ENCODE data around the gene SERPING1.

Gene SERPING1

GRCh38 chr11:57640068-57640800, 42.7 kb downstream of the SERPING1 start:
- Mint-ChIP-seq H3K27me3 (peaks cover 29% of the 10 kb centered on the region), H3K9me3 (no peaks in the 10 kb centered on the region), H3K27ac (no peak overlapping the region), H3K4me3 (peak overlapping the region in 1 of 2 donors; percentile 29), H3K4me1 (peaks cover 39% of the 10 kb centered on the region)
- ATAC-seq, result no peak
- no peak for DNase-seq

- Mint-ChIP-seq H3K4me1 (peaks cover 45% of the 10 kb centered on the region), H3K27me3 (peaks cover 39% of the 10 kb centered on the region), H3K4me3 (no peak overlapping the region), H3K9me3 (no peaks in the 10 kb centered on the region), H3K27ac (no peak overlapping the region)
- no peak for ATAC-seq
- no peak for DNase-seq
These were observed 43.7 kb downstream of the SERPING1 start for GRCh38 chr11:57641011-57641807.

- ATAC-seq (no peak), DNase-seq (no peak)
- Mint-ChIP-seq H3K4me3 (no peak overlapping the region), H3K27ac (no peak overlapping the region), H3K27me3 (peaks cover 54% of the 10 kb centered on the region), H3K9me3 (no peaks in the 10 kb centered on the region), H3K4me1 (peaks cover 58% of the 10 kb centered on the region)
These were observed 46.3 kb downstream of the SERPING1 start for GRCh38 chr11:57643802-57644201.

- Mint-ChIP-seq H3K27ac (no peak overlapping the region), H3K9me3 (no peaks in the 10 kb centered on the region), H3K4me1 (peaks cover 58% of the 10 kb centered on the region), H3K4me3 (no peak overlapping the region), H3K27me3 (peaks cover 59% of the 10 kb centered on the region)
- DNase-seq, result peak; percentile 83 to 85
- ATAC-seq, result peak; percentile 88
These were observed 47.5 kb downstream of the SERPING1 start for GRCh38 chr11:57644748-57645688.

GRCh38 chr11:57645689-57646085, 48.2 kb downstream of the SERPING1 start:
- H3K27ac Mint-ChIP-seq, result no peak overlapping the region
- no peaks in the 10 kb centered on the region for H3K9me3 Mint-ChIP-seq
- no peak for DNase-seq
- peaks cover 58% of the 10 kb centered on the region for H3K4me1 Mint-ChIP-seq
- ATAC-seq, result no peak
- no peak overlapping the region for H3K4me3 Mint-ChIP-seq
- H3K27me3 Mint-ChIP-seq, result peaks cover 53% of the 10 kb centered on the region

- peaks cover 51% of the 10 kb centered on the region for H3K27me3 Mint-ChIP-seq
- peaks cover 62% of the 10 kb centered on the region for H3K4me1 Mint-ChIP-seq
These were observed 48.8 kb downstream of the SERPING1 start for GRCh38 chr11:57646194-57646798.

GRCh38 chr11:57646799-57647303, 49.4 kb downstream of the SERPING1 start:
- DNase-seq (no peak), ATAC-seq (no peak)
- peak overlapping the region in 1 of 2 donors; percentile 67 for H3K4me3 Mint-ChIP-seq
- H3K27me3 Mint-ChIP-seq, result peaks cover 51% of the 10 kb centered on the region
- no peaks in the 10 kb centered on the region for H3K9me3 Mint-ChIP-seq
- H3K27ac Mint-ChIP-seq, result no peak overlapping the region
- H3K4me1 Mint-ChIP-seq, result peaks cover 62% of the 10 kb centered on the region

More at GRCh38 chr11:57646194-57646798, 48.8 kb downstream of the SERPING1 start:
- H3K9me3 Mint-ChIP-seq, result no peaks in the 10 kb centered on the region
- no peak for ATAC-seq
- DNase-seq, result no peak
- no peak overlapping the region for H3K27ac Mint-ChIP-seq
- H3K4me3 Mint-ChIP-seq, result peak overlapping the region in 1 of 2 donors; percentile 67

- ATAC-seq (no peak), DNase-seq (no peak)
- Mint-ChIP-seq H3K4me3 (no peak overlapping the region), H3K9me3 (no peaks in the 10 kb centered on the region), H3K27ac (no peak overlapping the region), H3K27me3 (peaks cover 51% of the 10 kb centered on the region), H3K4me1 (peaks cover 62% of the 10 kb centered on the region)
These were observed 49.9 kb downstream of the SERPING1 start for GRCh38 chr11:57647372-57647771.

GRCh38 chr11:57647960-57648800, 50.7 kb downstream of the SERPING1 start:
- no peak overlapping the region for H3K27ac Mint-ChIP-seq
- H3K4me1 Mint-ChIP-seq, result peaks cover 67% of the 10 kb centered on the region
- ATAC-seq, result no peak
- no peaks in the 10 kb centered on the region for H3K9me3 Mint-ChIP-seq
- H3K4me3 Mint-ChIP-seq, result peak overlapping the region; percentile 93 to 99
- peaks cover 48% of the 10 kb centered on the region for H3K27me3 Mint-ChIP-seq
- no peak for DNase-seq

- Mint-ChIP-seq H3K4me1 (peaks cover 70% of the 10 kb centered on the region), H3K9me3 (no peaks in the 10 kb centered on the region), H3K4me3 (peak overlapping the region; percentile 93 to 99), H3K27me3 (peaks cover 43% of the 10 kb centered on the region), H3K27ac (peak overlapping the region; percentile 84 to 88)
- DNase-seq (no peak), ATAC-seq (peak; percentile 16)
These were observed 51.6 kb downstream of the SERPING1 start for GRCh38 chr11:57648801-57649735.

GRCh38 chr11:57649826-57650738, 52.6 kb downstream of the SERPING1 start, which contains the start of gene YPEL4:
Gene YPEL4 (minus strand): TSS chr11:57649912. CDS start chr11:57647107, 2,805 bp downstream.
- DNase-seq, result peak in 1 of 2 donors; percentile 57
- peaks cover 63% of the 10 kb centered on the region for H3K4me1 Mint-ChIP-seq
- peaks cover 43% of the 10 kb centered on the region for H3K27me3 Mint-ChIP-seq
- H3K27ac Mint-ChIP-seq, result peak within 1 kb of the TSS; percentile 84 to 88
- no peaks in the 10 kb centered on the region for H3K9me3 Mint-ChIP-seq
- peak; percentile 85 for ATAC-seq
- peak within 1 kb of the TSS; percentile 93 to 99 for H3K4me3 Mint-ChIP-seq

- no peaks in the 10 kb centered on the region for H3K9me3 Mint-ChIP-seq
- no peak overlapping the region for H3K27ac Mint-ChIP-seq
- DNase-seq, result no peak
- H3K4me1 Mint-ChIP-seq, result peaks cover 61% of the 10 kb centered on the region
- no peak overlapping the region for H3K4me3 Mint-ChIP-seq
- peaks cover 36% of the 10 kb centered on the region for H3K27me3 Mint-ChIP-seq
- no peak for ATAC-seq
These were observed 53.2 kb downstream of the SERPING1 start for GRCh38 chr11:57650739-57651090.
